Measurements from ENCODE around the gene STX1A. TPM values are rescaled to one million over a fixed set of nuclear protein-coding genes. Genes with fewer than 3 reads are reported as not detected.

The STX1A gene
- total and polyA plus RNA-seq, 2 of the 13 experiments (the other 11 are each of a cell fraction or from before 2014, with no cell fraction given) = 6.1 to 12.2 TPM

- Histone ChIP-seq H3K79me2 (ENCODE audit: insufficient read depth, low read length) (peaks cover 39% of the 10 kb centered on the region), H3K4me1 (ENCODE audit: insufficient read depth, low read length) (peaks cover 53% of the 10 kb centered on the region), H3K9ac (ENCODE audit: insufficient read depth, low read depth, low read length) (no peak overlapping the region), H3K4me3 (replicated peaks in 1 of 3; ENCODE audit: insufficient read depth in 1 of 3, low read depth in 2 of 3, low read length in 3 of 3) (no peak overlapping the region), H2AFZ (ENCODE audit: low read length) (no peak overlapping the region), H3K27me3 (ENCODE audit: control insufficient read depth in 1 of 2, insufficient read depth in 2 of 2, low read length in 2 of 2) (no peaks in the 10 kb centered on the region; a peak in 1 of 5 replicates), H3K36me3 (replicated peaks in 1 of 2; ENCODE audit: control insufficient read depth in 1 of 2, insufficient read depth in 2 of 2, low read length in 2 of 2) (no peaks in the 10 kb centered on the region), H3K9me3 (ENCODE audit: low read length) (no peaks in the 10 kb centered on the region), H4K20me1 (ENCODE audit: insufficient read depth, low read length) (no peaks in the 10 kb centered on the region), H3K27ac (ENCODE audit: extremely low read length, insufficient read depth, low read length) (peak overlapping the region; percentile 54), H3K4me2 (ENCODE audit: low read depth, low read length) (no peak overlapping the region; the same call in 1 of the 2 replicates)
- DNase-seq (ENCODE audit: low spot score) (no peak), FAIRE-seq (no peak), ATAC-seq (no peak)
- in situ Hi-C loops (cut with HindIII; ENCODE audit: extremely low pct_ligation_motif_present, low pct_unique_long_range_greater_than_20kb) (no loop called here), intact Hi-C loops (cut with micrococcal nuclease; ENCODE audit: unreplicated experiment) (loop anchor here (5.0 kb wide), 1 partner anchor 38 kb away; the partner anchor contains the start of gene STX1A)
- CTCF ChIA-PET (ENCODE audit: low intra/inter-chr PET ratio, low total read pairs) = no interaction called here
- POLR2A ChIA-PET = interaction anchor here (1.7 kb wide), 1 partner anchor 57 kb away, joined by 4 read pairs; no protein-coding TSS in a partner anchor
- no TSS peak for BruUV-seq (replicated peaks)
- WGBS (ENCODE audit: low lambda C conversion rate) = 100% methylated on average over 2 of the region's 2 CpGs
- TF ChIP-seq TMF1 (CRISPR knock-in tag; IDR thresholded peaks at IDR 0.05; ENCODE audit: low read depth) (no peak), ZNF496 (CRISPR knock-in tag; IDR thresholded peaks at IDR 0.05; ENCODE audit: insufficient replicate concordance) (no peak), ZNF800 (CRISPR knock-in tag; IDR thresholded peaks at IDR 0.05) (no peak), SOX6 (IDR thresholded peaks at IDR 0.05) (no peak), SOX6 (CRISPR knock-in tag; IDR thresholded peaks at IDR 0.05) (no peak), ZNF724P (CRISPR knock-in tag; IDR thresholded peaks at IDR 0.05; ENCODE audit: borderline replicate concordance) (no peak), ZNF318 (CRISPR knock-in tag; IDR thresholded peaks at IDR 0.05) (no peak), ESRRA (CRISPR knock-in tag; IDR thresholded peaks at IDR 0.05; ENCODE audit: low read depth) (no peak), MYC (CRISPR knock-in tag; IDR thresholded peaks at IDR 0.05; ENCODE audit: borderline replicate concordance) (no peak), ZNF343 (CRISPR knock-in tag; IDR thresholded peaks at IDR 0.05) (no peak), ZNF761 (CRISPR knock-in tag; conservative IDR thresholded peaks at IDR 0.05) (no peak), DMAP1 (CRISPR knock-in tag; IDR thresholded peaks at IDR 0.05) (no peak), RNF219 (CRISPR knock-in tag; IDR thresholded peaks at IDR 0.05) (no peak)
Measured at GRCh38 chr7:73679709-73680108, 39.8 kb downstream of the STX1A start.
